Suprapubic skin (tissue), 4 donors: Measurements from ENCODE around the gene TRIO. TPM values are rescaled to one million over a fixed set of nuclear protein-coding genes. Genes with fewer than 3 reads are reported as not detected.

ENCODE experiments used
- DNase-seq, 2 donors: peaks; one replicate each; pipeline ENCODE4 v3.0.0-alpha.2; 2019; ENCODE audit warnings: low spot score in 2 of 2
- H3K27ac ChIP-seq: fragments of 200-600 bp; sonication (generic); one replicate; pipeline ENCODE4 v1.5.1; 2019
- H3K27me3 ChIP-seq: fragments of 200-600 bp; sonication (generic); one replicate; pipeline ENCODE4 v1.5.1; 2019
- H3K36me3 ChIP-seq: fragments of 200-600 bp; sonication (generic); one replicate; pipeline ENCODE4 v1.5.1; 2019
- H3K4me1 ChIP-seq: fragments of 200-600 bp; sonication (generic); one replicate; pipeline ENCODE4 v1.5.1; 2019
- H3K4me3 ChIP-seq: fragments of 200-600 bp; sonication (generic); one replicate; pipeline ENCODE4 v1.5.1; 2019; ENCODE audit warnings: mild to moderate bottlenecking
- H3K9me3 ChIP-seq: fragments of 200-600 bp; sonication (generic); one replicate; pipeline ENCODE4 v1.5.1; 2019
- EP300 ChIP-seq: sonication (generic); formaldehyde crosslinking; IDR thresholded peaks from one replicate; pipeline ENCODE4 v1.6.1; 2017; ENCODE audit warnings: antibody characterized with exemption
- POLR2A ChIP-seq, 2 donors: fragments of 450-650 bp; IDR thresholded peaks; one replicate each; pipeline ENCODE4 v1.6.1; 2017; ENCODE audit warnings: antibody characterized with exemption in 2 of 2, mild to moderate bottlenecking in 2 of 2, moderate library complexity in 2 of 2
- POLR2AphosphoS5 ChIP-seq, 3 donors: sonication (generic); formaldehyde crosslinking; IDR thresholded peaks; one replicate each; pipeline ENCODE4 v1.6.1; 2017; ENCODE audit warnings: antibody characterized with exemption in 3 of 3
- WGBS: methylation state at CpG from one replicate; pipeline ENCODE4 v1.1.5; 2018; 5-methylcytosine and 5-hydroxymethylcytosine counted together
- total RNA-seq, 4 donors: library from RNA; depleted of rRNA; stranded (reverse); fragments of >200 nt; gene quantifications; one replicate each; pipeline ENCODE4 v1.1.0, GENCODE V29; 2016
- TF ChIP-seq, protein P1 (sequence below), 2 donors: fragments of 200-600 bp in 1 of 2; fragments of 450-650 bp in 1 of 2; sonication (generic) in 1 of 2; IDR thresholded peaks; one replicate each; pipeline ENCODE4 v1.5.1; 2016 to 2019; ENCODE audit warnings: antibody characterized with exemption in 2 of 2, mild to moderate bottlenecking in 1 of 2, moderate library complexity in 1 of 2

TRIO gene
- total RNA-seq, 4 donors from 2014 or later, result 62.7 to 159 (median 70.4) TPM

DNA sequence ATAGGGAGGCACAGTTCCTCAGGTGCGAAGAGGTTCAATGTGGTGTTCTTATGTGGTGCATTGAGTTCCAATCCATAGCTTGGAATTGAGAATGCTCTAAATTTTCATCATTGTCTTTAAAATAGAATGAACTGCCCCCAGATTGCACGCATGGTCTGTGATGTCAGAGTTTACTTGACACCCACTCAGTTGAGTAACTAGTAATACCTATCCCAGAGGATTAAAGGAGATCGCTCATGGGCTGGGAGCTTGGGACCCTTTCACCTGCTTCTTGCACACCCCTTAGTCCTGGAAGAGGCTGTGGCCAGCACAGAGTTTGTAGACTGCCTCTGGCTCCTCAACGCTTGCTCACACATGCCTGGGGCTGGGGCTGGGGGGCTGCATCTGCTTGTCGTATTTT, 343.3 kb downstream of the TRIO start:
- peaks cover 86% of the 10 kb centered on the region for H3K36me3 ChIP-seq
- 91% methylated on average over 5 of the region's 5 CpGs for WGBS
- H3K27me3 ChIP-seq, result no peaks in the 10 kb centered on the region
- TF ChIP-seq POLR2A (IDR thresholded peaks at IDR 0.05) (no peak), POLR2AphosphoS5 (IDR thresholded peaks at IDR 0.05) (no peak), EP300 (no peak)
- TF ChIP-seq, protein P1, sequence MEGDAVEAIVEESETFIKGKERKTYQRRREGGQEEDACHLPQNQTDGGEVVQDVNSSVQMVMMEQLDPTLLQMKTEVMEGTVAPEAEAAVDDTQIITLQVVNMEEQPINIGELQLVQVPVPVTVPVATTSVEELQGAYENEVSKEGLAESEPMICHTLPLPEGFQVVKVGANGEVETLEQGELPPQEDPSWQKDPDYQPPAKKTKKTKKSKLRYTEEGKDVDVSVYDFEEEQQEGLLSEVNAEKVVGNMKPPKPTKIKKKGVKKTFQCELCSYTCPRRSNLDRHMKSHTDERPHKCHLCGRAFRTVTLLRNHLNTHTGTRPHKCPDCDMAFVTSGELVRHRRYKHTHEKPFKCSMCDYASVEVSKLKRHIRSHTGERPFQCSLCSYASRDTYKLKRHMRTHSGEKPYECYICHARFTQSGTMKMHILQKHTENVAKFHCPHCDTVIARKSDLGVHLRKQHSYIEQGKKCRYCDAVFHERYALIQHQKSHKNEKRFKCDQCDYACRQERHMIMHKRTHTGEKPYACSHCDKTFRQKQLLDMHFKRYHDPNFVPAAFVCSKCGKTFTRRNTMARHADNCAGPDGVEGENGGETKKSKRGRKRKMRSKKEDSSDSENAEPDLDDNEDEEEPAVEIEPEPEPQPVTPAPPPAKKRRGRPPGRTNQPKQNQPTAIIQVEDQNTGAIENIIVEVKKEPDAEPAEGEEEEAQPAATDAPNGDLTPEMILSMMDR (IDR thresholded peaks at IDR 0.05), result no peak
- H3K9me3 ChIP-seq, result no peaks in the 10 kb centered on the region
- H3K4me3 ChIP-seq, result no peak overlapping the region
- no peak for DNase-seq
- peaks cover 9% of the 10 kb centered on the region for H3K4me1 ChIP-seq
- H3K27ac ChIP-seq, result no peak overlapping the region

DNA sequence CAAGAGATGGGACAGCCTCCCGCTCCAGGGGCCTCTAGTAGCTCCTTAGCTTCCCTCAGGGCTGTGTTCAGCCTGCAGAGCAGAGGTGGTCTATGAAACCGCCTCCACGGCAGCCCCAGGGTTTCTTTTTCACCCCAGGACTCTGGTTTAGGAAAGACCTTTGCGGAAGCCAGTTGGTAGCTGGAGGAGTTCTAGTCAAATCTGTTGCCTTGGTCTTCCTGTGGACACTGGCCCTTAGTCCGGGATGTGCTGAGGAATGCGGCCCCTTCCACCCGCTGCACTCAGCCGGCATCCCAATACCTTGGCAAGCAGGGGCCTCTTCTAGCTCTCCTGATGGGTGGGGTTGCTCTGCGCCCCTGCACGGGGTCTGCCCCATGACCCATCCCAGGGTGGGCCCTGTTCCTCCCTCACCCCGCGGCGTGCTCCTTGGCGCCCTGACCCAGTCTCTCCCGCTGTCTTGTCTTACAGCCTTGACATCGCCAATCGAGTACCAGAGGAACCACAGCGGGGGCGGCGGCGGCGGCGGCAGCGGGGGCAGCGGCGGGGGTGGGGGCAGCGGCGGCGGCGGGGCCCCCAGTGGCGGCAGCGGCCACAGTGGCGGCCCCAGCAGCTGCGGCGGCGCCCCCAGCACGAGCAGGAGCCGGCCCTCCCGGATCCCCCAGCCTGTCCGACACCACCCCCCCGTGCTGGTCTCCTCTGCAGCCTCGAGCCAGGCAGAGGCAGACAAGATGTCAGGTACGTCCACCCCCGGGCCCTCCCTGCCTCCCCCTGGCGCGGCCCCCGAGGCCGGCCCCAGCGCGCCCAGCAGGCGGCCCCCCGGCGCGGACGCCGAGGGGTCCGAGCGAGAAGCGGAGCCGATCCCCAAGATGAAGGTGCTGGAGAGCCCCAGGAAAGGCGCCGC, 344.1 kb downstream of the TRIO start:
- no peak for DNase-seq
- Histone ChIP-seq H3K9me3 (no peaks in the 10 kb centered on the region), H3K4me3 (no peak overlapping the region), H3K27me3 (no peaks in the 10 kb centered on the region), H3K4me1 (peaks cover 9% of the 10 kb centered on the region), H3K27ac (no peak overlapping the region), H3K36me3 (peaks cover 84% of the 10 kb centered on the region)
- WGBS, result 85% methylated on average over 29 of the region's 62 CpGs
- no peak for TF ChIP-seq POLR2AphosphoS5 (IDR thresholded peaks at IDR 0.05)
- TF ChIP-seq EP300, result no peak
- TF ChIP-seq POLR2A (IDR thresholded peaks at IDR 0.05), result no peak
- TF ChIP-seq, protein P1 (IDR thresholded peaks at IDR 0.05), result no peak

DNA sequence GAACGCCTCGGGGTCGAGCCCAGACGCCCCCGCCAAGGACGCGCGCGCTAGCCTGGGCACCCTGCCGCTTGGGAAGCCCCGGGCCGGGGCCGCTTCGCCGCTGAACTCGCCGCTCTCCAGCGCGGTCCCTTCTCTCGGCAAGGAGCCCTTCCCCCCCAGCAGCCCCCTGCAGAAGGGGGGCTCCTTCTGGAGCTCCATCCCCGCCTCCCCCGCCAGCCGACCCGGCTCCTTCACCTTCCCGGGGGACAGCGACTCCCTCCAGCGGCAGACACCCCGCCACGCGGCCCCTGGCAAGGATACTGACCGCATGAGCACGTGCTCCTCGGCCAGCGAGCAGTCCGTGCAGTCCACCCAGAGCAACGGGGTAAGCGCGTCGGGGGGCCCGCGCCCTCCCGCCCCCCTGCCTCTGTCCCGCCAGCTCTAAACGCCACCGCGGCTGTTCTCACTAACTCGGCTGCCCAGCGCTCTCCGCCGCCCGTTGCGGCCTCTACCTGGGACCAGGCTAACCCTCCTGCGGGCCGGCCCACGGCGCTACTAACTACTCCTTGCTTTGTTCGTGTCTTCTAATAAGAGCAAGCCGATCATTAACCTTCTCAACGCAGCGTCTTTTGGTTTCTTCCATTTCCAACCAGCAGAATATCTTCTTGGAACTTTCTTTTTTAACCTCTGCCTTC, 344.9 kb downstream of the TRIO start:
- TF ChIP-seq, protein P1 (IDR thresholded peaks at IDR 0.05), result no peak
- TF ChIP-seq POLR2A (IDR thresholded peaks at IDR 0.05) (no peak), POLR2AphosphoS5 (IDR thresholded peaks at IDR 0.05) (no peak), EP300 (no peak)
- WGBS, result 88% methylated on average over 23 of the region's 60 CpGs
- Histone ChIP-seq H3K27me3 (no peaks in the 10 kb centered on the region), H3K9me3 (no peaks in the 10 kb centered on the region), H3K27ac (no peak overlapping the region), H3K4me1 (peaks cover 9% of the 10 kb centered on the region), H3K4me3 (no peak overlapping the region), H3K36me3 (peaks cover 84% of the 10 kb centered on the region)
- DNase-seq, result no peak

DNA sequence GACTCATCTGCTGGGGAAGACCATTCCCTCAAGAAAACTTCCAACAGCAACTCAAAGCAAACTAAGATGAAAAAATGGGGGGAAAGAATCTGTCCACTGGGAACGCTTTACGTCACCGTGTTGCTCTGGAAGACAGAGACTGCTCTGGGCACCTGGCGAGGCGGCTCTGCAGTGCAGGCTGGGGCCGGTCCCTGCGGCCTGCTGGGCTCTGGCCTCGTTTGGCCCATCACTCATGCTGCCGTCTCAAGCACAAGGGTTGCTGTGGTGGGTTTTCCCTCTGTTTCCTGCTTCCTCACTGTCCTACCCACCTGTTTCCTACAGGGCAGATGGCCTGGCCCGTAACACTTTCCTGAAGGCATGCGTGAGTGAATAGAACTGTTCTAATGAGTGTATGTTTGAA, 345.6 kb downstream of the TRIO start:
- no peak overlapping the region for H3K4me3 ChIP-seq
- H3K27me3 ChIP-seq, result no peaks in the 10 kb centered on the region
- peaks cover 9% of the 10 kb centered on the region for H3K4me1 ChIP-seq
- H3K27ac ChIP-seq, result no peak overlapping the region
- WGBS, result 91% methylated on average over 11 of the region's 11 CpGs
- no peak for DNase-seq
- no peaks in the 10 kb centered on the region for H3K9me3 ChIP-seq
- H3K36me3 ChIP-seq, result peaks cover 84% of the 10 kb centered on the region
- TF ChIP-seq EP300 (no peak), POLR2AphosphoS5 (IDR thresholded peaks at IDR 0.05) (no peak), POLR2A (IDR thresholded peaks at IDR 0.05) (no peak)
- TF ChIP-seq, protein P1 (IDR thresholded peaks at IDR 0.05), result no peak

DNA sequence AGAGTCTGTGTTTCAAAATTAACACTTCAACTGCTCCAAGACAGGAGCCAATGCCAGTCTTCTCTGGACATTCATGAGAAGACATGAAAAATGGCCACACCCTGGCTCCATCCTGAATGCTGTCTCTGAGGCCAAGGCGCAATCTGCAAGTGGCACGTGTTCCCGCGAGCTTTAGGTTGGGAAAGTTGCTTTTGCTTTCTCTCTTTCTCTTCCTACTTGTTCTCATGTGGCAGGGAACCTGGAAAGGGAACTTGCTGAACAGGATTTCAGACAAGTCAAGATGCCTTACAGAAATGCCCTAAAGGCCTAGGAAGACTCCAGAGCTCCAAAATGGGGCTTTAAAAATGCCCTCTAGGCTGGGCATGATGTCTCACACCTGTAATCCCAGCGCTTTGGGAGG, 346.5 kb downstream of the TRIO start:
- TF ChIP-seq EP300 (no peak), POLR2AphosphoS5 (IDR thresholded peaks at IDR 0.05) (no peak), POLR2A (IDR thresholded peaks at IDR 0.05) (no peak)
- TF ChIP-seq, protein P1 (IDR thresholded peaks at IDR 0.05), result no peak
- H3K4me3 ChIP-seq, result no peak overlapping the region
- no peaks in the 10 kb centered on the region for H3K9me3 ChIP-seq
- H3K36me3 ChIP-seq, result peaks cover 85% of the 10 kb centered on the region
- 42% methylated on average over 5 of the region's 5 CpGs for WGBS
- no peak for DNase-seq
- peaks cover 9% of the 10 kb centered on the region for H3K4me1 ChIP-seq
- H3K27me3 ChIP-seq, result no peaks in the 10 kb centered on the region
- H3K27ac ChIP-seq, result no peak overlapping the region
